GM19455 (cell line): ENCODE measurements around the gene ANKDD1B.
"Not testable (repeated sequence)": the region's sequence is repeated elsewhere in the genome, so short reads cannot be mapped to it uniquely, and the experiment has no call there.

Source experiments
- ATAC-seq: cut with Tn5 transposase; IDR thresholded peaks from one replicate; pipeline ENCODE4 v1.9.1; 2021; ENCODE audit not compliant: unreplicated experiment

ANKDD1B gene

GRCh38 chr5:75695472-75696351 is 84.5 kb downstream of the ANKDD1B start:
- ATAC-seq: not testable (repeated sequence)

GRCh38 chr5:75701856-75702255 is 90.6 kb downstream of the ANKDD1B start:
- ATAC-seq: no peak

- ATAC-seq: no peak
Measured at GRCh38 chr5:75706016-75706415, 94.8 kb downstream of the ANKDD1B start.

- no peak for ATAC-seq
Measured at GRCh38 chr5:75706775-75707174, 95.5 kb downstream of the ANKDD1B start.

- no peak for ATAC-seq
Measured at GRCh38 chr5:75707911-75708509, 96.8 kb downstream of the ANKDD1B start.

- ATAC-seq: no peak
Measured at GRCh38 chr5:75710637-75711036, 99.4 kb downstream of the ANKDD1B start.

- ATAC-seq: no peak
Measured at GRCh38 chr5:75711151-75711550, 99.9 kb downstream of the ANKDD1B start.

GRCh38 chr5:75712091-75712490 is 100.8 kb downstream of the ANKDD1B start:
- no peak for ATAC-seq

- ATAC-seq: peak; percentile 9
Measured at GRCh38 chr5:75716715-75717081, 105.4 kb downstream of the ANKDD1B start.

- ATAC-seq: peak; percentile 93
Measured at GRCh38 chr5:75717082-75717922, 106.0 kb downstream of the ANKDD1B start, which contains the start of gene POC5. Gene POC5, minus strand, starts transcription at chr5:75717437. Its CDS starts 4,500 bp downstream, at chr5:75712937.

- ATAC-seq: no peak
Measured at GRCh38 chr5:75720882-75721281, 109.6 kb downstream of the ANKDD1B start.
